GM23338 (cell line): ENCODE results near the gene SLX4. TPM values are rescaled to one million over a fixed set of nuclear protein-coding genes. Genes with fewer than 3 reads are reported as not detected.
A peak's percentile ranks its signal among the peaks of the same experiment; 100 is the strongest.

ENCODE experiments used
- ATAC-seq: fragments of 200-7000 bp; cut with Tn5 transposase; 3 replicates; pipeline ENCODE4 v1.9.1; 2020
- DNase-seq: peaks from one replicate; pipeline ENCODE4 v3.0.0-alpha.2; 2015; ENCODE audit warnings: low spot score
- H2AFZ ChIP-seq: fragments of 200-600 bp; sonication (generic); 2 replicates; pipeline ENCODE4 v1.8.0; 2016; ENCODE audit warnings: antibody characterized with exemption, mild to moderate bottlenecking, moderate library complexity
- H3F3A ChIP-seq: fragments of 200-600 bp; sonication (generic); replicated peaks from 2 replicates; pipeline ENCODE4 v1.8.0; 2017; ENCODE audit warnings: antibody characterized with exemption, mixed run types, low read depth
- H3K27ac ChIP-seq: fragments of 200-600 bp; sonication (generic); 2 replicates; pipeline ENCODE4 v1.6.1; 2016; ENCODE audit warnings: low read depth
- H3K27me3 ChIP-seq: fragments of 200-600 bp; sonication (generic); 2 replicates; pipeline ENCODE4 v1.8.0; 2016; ENCODE audit warnings: mild to moderate bottlenecking, mixed run types, moderate library complexity; ENCODE audit not compliant: insufficient read depth
- H3K36me3 ChIP-seq: fragments of 200-600 bp; sonication (generic); 2 replicates; pipeline ENCODE4 v1.8.0; 2016; ENCODE audit warnings: mild to moderate bottlenecking; ENCODE audit not compliant: insufficient read depth
- H3K4me1 ChIP-seq: fragments of 200-600 bp; sonication (generic); 2 replicates; pipeline ENCODE4 v1.8.0; 2016; ENCODE audit warnings: mild to moderate bottlenecking, moderate library complexity; ENCODE audit not compliant: insufficient read depth
- H3K4me2 ChIP-seq: fragments of 200-600 bp; sonication (generic); 2 replicates; pipeline ENCODE4 v1.7.1; 2017; ENCODE audit warnings: mixed run types
- H3K4me3 ChIP-seq: fragments of 200-600 bp; sonication (generic); 2 replicates; pipeline ENCODE4 v1.6.1; 2016; ENCODE audit warnings: mixed run types
- H3K79me2 ChIP-seq: fragments of 200-600 bp; sonication (generic); replicated peaks from 2 replicates; pipeline ENCODE4 v1.8.0; 2017; ENCODE audit warnings: mild to moderate bottlenecking; ENCODE audit not compliant: insufficient read depth
- H3K9me2 ChIP-seq: fragments of 200-600 bp; sonication (generic); 2 replicates; pipeline ENCODE4 v1.8.0; 2017; ENCODE audit not compliant: insufficient read depth
- H4K20me1 ChIP-seq: fragments of 200-600 bp; sonication (generic); replicated peaks from 2 replicates; pipeline ENCODE4 v1.8.0; 2017; ENCODE audit warnings: mild to moderate bottlenecking; ENCODE audit not compliant: insufficient read depth
- H3K27ac Mint-ChIP-seq: 2 replicates; pipeline ENCODE4 v1.8.0; 2020; ENCODE audit warnings: inconsistent platforms, mild to moderate bottlenecking, moderate library complexity, mixed read lengths
- H3K27me3 Mint-ChIP-seq: 3 replicates; pipeline ENCODE4 v1.8.0; 2022; ENCODE audit warnings: low read depth, mild to moderate bottlenecking, moderate library complexity, mixed read lengths, inconsistent platforms; ENCODE audit not compliant: insufficient read depth, poor library complexity
- H3K36me3 Mint-ChIP-seq: 3 replicates; pipeline ENCODE4 v1.8.0; 2021; ENCODE audit warnings: low read depth, mild to moderate bottlenecking, inconsistent platforms, moderate library complexity, mixed read lengths
- H3K4me1 Mint-ChIP-seq: 3 replicates; pipeline ENCODE4 v1.8.0; 2020; ENCODE audit warnings: mild to moderate bottlenecking, inconsistent platforms, mixed read lengths
- H3K4me3 Mint-ChIP-seq: 3 replicates; pipeline ENCODE4 v1.8.0; 2021; ENCODE audit warnings: moderate library complexity, mild to moderate bottlenecking, inconsistent platforms, mixed read lengths
- H3K9me3 Mint-ChIP-seq: 3 replicates; pipeline ENCODE4 v1.8.0; 2020; ENCODE audit warnings: moderate library complexity, mild to moderate bottlenecking, inconsistent platforms, mixed read lengths
- CREB1 ChIP-seq: fragments of 250-450 bp; sonication (Bioruptor Pico); IDR thresholded peaks from 2 replicates; pipeline ENCODE4 v1.5.0; 2020; ENCODE audit warnings: low read depth, mild to moderate bottlenecking, moderate library complexity
- CTCF ChIP-seq, 2 experiments: fragments of 200-600 bp in 1 of 2; sonication (generic) in 1 of 2; conservative IDR thresholded peaks; 2 replicates each; pipeline versions ENCODE4 v1.5.1 to v1.6.1; 2016 to 2017; ENCODE audit warnings: antibody characterized with exemption in 2 of 2, low read depth in 2 of 2, mild to moderate bottlenecking in 2 of 2, moderate library complexity in 1 of 2
- ETS1 ChIP-seq: IDR thresholded peaks from 2 replicates; pipeline ENCODE4 v1.6.1; 2016; ENCODE audit warnings: antibody characterized with exemption
- EZH2 ChIP-seq: fragments of 200-600 bp; sonication (generic); IDR thresholded peaks from one replicate; pipeline ENCODE4 v1.8.0; 2017; ENCODE audit warnings: antibody characterized with exemption, mild to moderate bottlenecking, low read depth; ENCODE audit not compliant: unreplicated experiment
- EZH2phosphoT487 ChIP-seq: fragments of 200-600 bp; sonication (generic); IDR thresholded peaks from one replicate; pipeline ENCODE4 v1.8.1; 2018; ENCODE audit warnings: antibody characterized with exemption; ENCODE audit not compliant: unreplicated experiment
- JUNB ChIP-seq: IDR thresholded peaks from one replicate; pipeline ENCODE4 v1.6.1; 2016; ENCODE audit warnings: antibody characterized with exemption; ENCODE audit not compliant: unreplicated experiment
- NANOG ChIP-seq: IDR thresholded peaks from 2 replicates; pipeline ENCODE4 v1.6.1; 2016; ENCODE audit warnings: antibody characterized with exemption, borderline replicate concordance
- REST ChIP-seq: IDR thresholded peaks from one replicate; pipeline ENCODE4 v1.6.1; 2018; ENCODE audit warnings: antibody characterized with exemption; ENCODE audit not compliant: unreplicated experiment
- ZNF331 ChIP-seq: fragments of 250-450 bp; sonication (Bioruptor Pico); IDR thresholded peaks from 2 replicates; pipeline ENCODE4 v1.5.0; 2020; ENCODE audit warnings: low read depth, mild to moderate bottlenecking, moderate library complexity
- ZNF462 ChIP-seq: fragments of 250-450 bp; sonication (Bioruptor Pico); IDR thresholded peaks from 2 replicates; pipeline ENCODE4 v1.5.0; 2020; ENCODE audit warnings: mild to moderate bottlenecking, moderate library complexity
- polyA plus RNA-seq: library from polyadenylated mRNA; unstranded; fragments of >200 nt; fragmentation: Nextera tagmentation; extraction: Ambion mirVana; gene quantifications from 2 replicates; pipeline ENCODE4 v1.2.1, GENCODE V29; 2016
- total RNA-seq: library from RNA; depleted of rRNA; stranded (reverse); fragments of >200 nt; shearing (Covaris generic); gene quantifications from 2 replicates; pipeline ENCODE4 v1.2.3, GENCODE V29; 2014

SLX4 gene
- total and polyA plus RNA-seq, 2 experiments from 2014 or later = 3.0 to 15.2 TPM

GRCh38 chr16:3580686-3581085, 30.7 kb downstream of the SLX4 start (continued):
- TF ChIP-seq ZNF462 (CRISPR knock-in tag) (no peak), EZH2phosphoT487 (no peak), JUNB (no peak), NANOG (no peak), CTCF (conservative IDR thresholded peaks at IDR 0.05; ENCODE audit: low read depth in 2 of 2) (no peak)

GRCh38 chr16:3580251-3580651, 31.2 kb downstream of the SLX4 start:
- Histone ChIP-seq H4K20me1 (no peaks in the 10 kb centered on the region), H2AFZ (no peak overlapping the region), H3K4me2 (no peak overlapping the region), H3F3A (no peaks in the 10 kb centered on the region), H3K27me3 (no peaks in the 10 kb centered on the region), H3K4me3 (no peak overlapping the region), H3K79me2 (no peaks in the 10 kb centered on the region), H3K36me3 (no peaks in the 10 kb centered on the region), H3K4me1 (no peaks in the 10 kb centered on the region), H3K9me2 (no peaks in the 10 kb centered on the region), H3K27ac (no peak overlapping the region)
- peak overlapping the region; percentile 6; the same call in 1 of the 2 replicates for H3K27ac Mint-ChIP-seq
- H3K36me3 Mint-ChIP-seq = peaks cover 25% of the 10 kb centered on the region; the same call in 2 of the 3 replicates
- no peak overlapping the region for H3K4me3 Mint-ChIP-seq
- H3K9me3 Mint-ChIP-seq = no peaks in the 10 kb centered on the region; the same call in 2 of the 3 replicates
- ATAC-seq (no peak), DNase-seq (no peak)
- peaks cover 15% of the 10 kb centered on the region for H3K4me1 Mint-ChIP-seq
- H3K27me3 Mint-ChIP-seq = peaks cover 2% of the 10 kb centered on the region
- no peak for TF ChIP-seq REST
- no peak for TF ChIP-seq EZH2
- no peak for TF ChIP-seq ZNF331
- TF ChIP-seq CREB1 (CRISPR knock-in tag) = no peak
- TF ChIP-seq JUNB = no peak
- no peak for TF ChIP-seq ETS1
